ENCODE data around the gene TNS3. TPM values are rescaled to one million over a fixed set of nuclear protein-coding genes. Genes with fewer than 3 reads are reported as not detected.
A peak's percentile ranks its signal among the peaks of the same experiment; 100 is the strongest.

The TNS3 gene
- total RNA-seq, 3 donors from 2014 or later = 69.1 to 98.9 (median 69.9) TPM

DNA sequence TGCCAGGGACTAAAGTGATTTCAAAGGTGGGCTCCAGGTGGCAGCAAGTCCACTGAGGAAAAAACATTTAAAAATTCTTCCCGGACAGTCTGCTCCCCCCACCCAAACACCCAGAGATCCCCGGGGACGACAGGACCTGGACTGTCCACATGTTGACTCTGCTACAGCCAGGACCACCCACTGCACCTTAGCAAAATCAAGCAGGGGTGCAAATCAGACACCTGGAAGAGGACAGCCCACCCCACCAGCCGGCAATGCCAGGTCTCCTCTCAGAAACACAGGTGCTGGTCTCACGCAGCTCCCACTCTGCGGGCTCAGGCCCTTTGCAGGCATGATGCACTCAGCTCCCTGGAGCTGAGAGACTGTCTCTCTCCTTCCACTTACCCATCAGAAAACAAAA is 251.9 kb downstream of the TNS3 start:
- no peak for ATAC-seq
- Histone ChIP-seq H3K4me1 (ENCODE audit: low read depth) (peaks cover 24% of the 10 kb centered on the region), H3K36me3 (ENCODE audit: low read depth) (no peaks in the 10 kb centered on the region), H3K9me3 (no peaks in the 10 kb centered on the region), H3K4me3 (no peak overlapping the region)
- intact Hi-C loops (cut with DNase I, micrococcal nuclease) = no loop called here
- DNase-seq = no peak
- TF ChIP-seq, protein P1, sequence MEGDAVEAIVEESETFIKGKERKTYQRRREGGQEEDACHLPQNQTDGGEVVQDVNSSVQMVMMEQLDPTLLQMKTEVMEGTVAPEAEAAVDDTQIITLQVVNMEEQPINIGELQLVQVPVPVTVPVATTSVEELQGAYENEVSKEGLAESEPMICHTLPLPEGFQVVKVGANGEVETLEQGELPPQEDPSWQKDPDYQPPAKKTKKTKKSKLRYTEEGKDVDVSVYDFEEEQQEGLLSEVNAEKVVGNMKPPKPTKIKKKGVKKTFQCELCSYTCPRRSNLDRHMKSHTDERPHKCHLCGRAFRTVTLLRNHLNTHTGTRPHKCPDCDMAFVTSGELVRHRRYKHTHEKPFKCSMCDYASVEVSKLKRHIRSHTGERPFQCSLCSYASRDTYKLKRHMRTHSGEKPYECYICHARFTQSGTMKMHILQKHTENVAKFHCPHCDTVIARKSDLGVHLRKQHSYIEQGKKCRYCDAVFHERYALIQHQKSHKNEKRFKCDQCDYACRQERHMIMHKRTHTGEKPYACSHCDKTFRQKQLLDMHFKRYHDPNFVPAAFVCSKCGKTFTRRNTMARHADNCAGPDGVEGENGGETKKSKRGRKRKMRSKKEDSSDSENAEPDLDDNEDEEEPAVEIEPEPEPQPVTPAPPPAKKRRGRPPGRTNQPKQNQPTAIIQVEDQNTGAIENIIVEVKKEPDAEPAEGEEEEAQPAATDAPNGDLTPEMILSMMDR (IDR thresholded peaks at IDR 0.05) = no peak

DNA sequence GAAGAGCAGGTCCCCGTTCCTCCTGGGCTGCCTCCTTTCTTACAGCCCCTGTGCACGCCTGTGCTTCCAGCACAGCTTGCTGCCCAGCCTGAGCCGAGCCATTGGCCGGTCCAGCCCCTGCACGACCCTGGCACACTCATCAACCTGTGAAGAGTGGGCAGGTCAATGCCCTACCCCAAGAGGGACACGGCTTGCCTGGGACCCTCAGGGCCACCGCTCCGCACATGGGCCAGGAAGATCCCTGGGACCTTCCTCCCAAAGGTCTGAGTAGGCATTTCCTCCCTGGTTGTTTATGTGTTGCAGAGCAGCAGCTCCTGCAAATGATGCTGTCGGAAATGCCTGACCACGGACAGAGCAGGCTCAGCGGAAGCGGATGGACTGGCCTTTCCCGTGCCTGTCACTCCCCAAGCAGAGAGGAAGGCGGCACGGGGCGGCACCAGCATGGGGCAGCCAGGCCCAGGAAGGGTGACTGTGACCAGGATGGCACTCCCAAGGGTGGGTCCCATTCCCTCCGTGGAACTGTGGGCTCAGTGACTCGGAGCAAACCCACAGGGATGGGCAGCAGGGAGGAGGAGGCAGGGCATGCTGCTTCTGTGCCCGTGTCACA is 252.5 kb downstream of the TNS3 start:
- DNase-seq = no peak
- H3K36me3 ChIP-seq (ENCODE audit: low read depth) = no peaks in the 10 kb centered on the region
- no peak overlapping the region for H3K4me3 ChIP-seq
- intact Hi-C loops (cut with DNase I, micrococcal nuclease) = no loop called here
- no peaks in the 10 kb centered on the region for H3K9me3 ChIP-seq
- peaks cover 24% of the 10 kb centered on the region for H3K4me1 ChIP-seq (ENCODE audit: low read depth)
- TF ChIP-seq, protein P1 (IDR thresholded peaks at IDR 0.05) = no peak
- no peak for ATAC-seq

DNA sequence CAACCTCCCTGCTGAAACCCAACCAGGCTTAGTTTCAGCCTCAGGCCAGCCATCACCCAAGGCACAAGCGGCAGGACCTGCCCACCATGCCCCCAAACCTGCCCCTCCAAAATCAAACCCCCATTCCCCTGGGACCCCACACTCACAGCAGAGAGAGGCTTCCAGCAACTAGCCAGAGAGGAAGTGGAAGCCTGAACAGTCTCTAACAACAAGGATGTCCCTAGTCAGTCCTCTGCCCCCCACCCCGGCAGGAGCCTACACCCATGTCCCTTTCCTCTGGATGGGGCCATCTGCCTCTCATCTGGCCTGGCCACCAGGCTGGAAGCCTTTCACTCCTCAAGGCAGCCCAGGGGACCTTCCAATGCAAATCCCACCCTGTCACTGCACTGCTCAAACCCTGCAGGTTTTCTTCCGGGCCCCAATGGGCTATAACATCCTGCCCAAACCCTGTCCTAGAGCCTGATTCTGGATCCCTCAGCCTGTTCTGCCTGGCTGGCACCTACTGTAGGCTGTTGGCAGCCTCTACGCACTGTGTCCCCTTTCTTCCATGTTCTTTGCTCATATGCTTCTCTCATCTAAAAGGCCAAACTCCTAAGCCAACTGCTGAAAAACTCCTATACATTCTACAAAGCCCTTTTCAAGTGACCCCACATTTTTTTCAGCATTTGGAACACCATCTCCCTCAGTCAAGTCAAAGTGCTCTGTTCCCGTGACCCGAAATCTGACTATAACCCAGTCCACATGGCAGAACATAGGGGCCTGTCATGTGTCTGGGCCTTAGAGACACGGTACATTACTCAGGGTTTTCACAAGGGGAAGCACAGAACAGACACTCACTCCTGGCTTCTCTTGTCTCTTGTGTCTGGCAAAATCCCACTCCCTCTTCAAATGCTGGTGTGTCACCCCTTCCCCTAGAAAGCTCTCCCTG is 253.3 kb downstream of the TNS3 start:
- no peak overlapping the region for H3K4me3 ChIP-seq
- ATAC-seq (peak; percentile 32), DNase-seq (no peak)
- TF ChIP-seq, protein P1 (IDR thresholded peaks at IDR 0.05) = no peak
- peaks cover 24% of the 10 kb centered on the region for H3K4me1 ChIP-seq (ENCODE audit: low read depth)
- no peaks in the 10 kb centered on the region for H3K36me3 ChIP-seq (ENCODE audit: low read depth)
- no peaks in the 10 kb centered on the region for H3K9me3 ChIP-seq
- intact Hi-C loops (cut with DNase I, micrococcal nuclease) = no loop called here

DNA sequence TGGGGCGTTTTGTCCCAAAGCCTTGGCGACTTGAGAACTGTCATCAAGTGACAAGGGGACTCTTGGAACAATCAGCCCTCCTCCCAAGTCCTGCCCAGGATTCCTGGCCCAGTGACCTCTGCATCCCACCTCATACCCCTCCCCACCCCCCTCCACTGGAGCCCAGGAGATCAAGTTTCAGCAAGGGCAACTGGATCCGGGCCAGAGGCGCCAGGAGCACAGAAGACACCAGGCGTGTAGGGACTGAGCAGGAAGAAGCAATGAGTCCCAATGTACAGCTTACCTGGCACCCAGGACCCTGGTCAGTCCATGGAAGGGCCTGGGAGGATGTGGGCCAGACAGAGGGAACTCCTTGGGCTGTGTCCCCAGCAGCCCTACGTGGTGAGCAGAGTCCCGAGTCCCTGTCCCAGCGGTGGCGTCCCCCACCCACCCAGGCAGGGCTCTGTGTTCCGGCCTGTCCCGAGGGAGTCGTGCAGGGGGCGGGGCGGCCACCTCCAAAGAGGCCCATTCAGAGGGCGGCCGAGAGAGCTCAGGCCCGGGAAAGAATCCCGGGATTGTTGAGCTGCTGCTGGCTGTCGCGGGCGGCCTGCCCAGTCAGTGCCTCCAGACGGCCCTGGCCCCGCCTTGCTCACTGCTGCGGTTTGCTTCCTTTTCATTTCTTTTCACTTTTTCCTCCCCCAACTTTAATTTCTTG is 254.1 kb downstream of the TNS3 start:
- intact Hi-C loops (cut with DNase I, micrococcal nuclease) = no loop called here
- TF ChIP-seq, protein P1 (IDR thresholded peaks at IDR 0.05) = no peak
- Histone ChIP-seq H3K4me1 (ENCODE audit: low read depth) (peaks cover 24% of the 10 kb centered on the region), H3K4me3 (no peak overlapping the region), H3K9me3 (no peaks in the 10 kb centered on the region), H3K36me3 (ENCODE audit: low read depth) (no peaks in the 10 kb centered on the region)
- ATAC-seq (peak; percentile 88), DNase-seq (peak; percentile 79 to 87 (median 84))

DNA sequence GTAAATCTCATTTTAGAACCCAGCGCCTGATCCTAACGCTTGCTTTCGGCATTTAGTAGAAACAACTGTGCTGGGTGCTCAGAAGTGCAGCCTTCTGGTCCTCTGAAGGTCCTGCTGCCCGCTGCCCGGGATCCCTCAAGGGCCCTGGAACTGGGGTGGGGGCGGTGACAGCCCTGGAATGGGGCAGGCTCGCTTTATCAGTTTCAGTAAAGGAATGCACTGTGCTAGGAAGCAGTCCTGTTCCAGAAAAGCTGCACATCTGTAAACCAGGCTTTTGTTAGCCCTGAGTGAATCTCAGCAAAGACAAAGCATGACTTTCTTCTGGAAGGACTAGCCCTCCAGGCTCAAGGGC is 254.6 kb downstream of the TNS3 start:
- Histone ChIP-seq H3K4me1 (ENCODE audit: low read depth) (peaks cover 24% of the 10 kb centered on the region), H3K36me3 (ENCODE audit: low read depth) (no peaks in the 10 kb centered on the region), H3K4me3 (no peak overlapping the region), H3K9me3 (no peaks in the 10 kb centered on the region)
- DNase-seq (no peak), ATAC-seq (no peak)
- intact Hi-C loops (cut with DNase I, micrococcal nuclease) = no loop called here
- TF ChIP-seq, protein P1 (IDR thresholded peaks at IDR 0.05) = no peak

All from mucosa of descending colon (tissue), 3 donors.